A673 (cell line): ENCODE results near the gene ELF3.

Experiments used
- CTCF ChIP-seq: fragments of 300-800, 200-600 bp; sonication (generic); conservative IDR thresholded peaks from 2 replicates; pipeline ENCODE4 v1.5.1; 2017; ENCODE audit warnings: low read depth, mild to moderate bottlenecking, antibody characterized with exemption, low read length, moderate library complexity, mixed read lengths
- EZH2 ChIP-seq: fragments of 200-600 bp; sonication (generic); IDR thresholded peaks from 2 replicates; pipeline ENCODE4 v1.6.1; 2017; ENCODE audit warnings: borderline replicate concordance, low read depth, mild to moderate bottlenecking, mixed read lengths, antibody characterized with exemption, low read length; ENCODE audit not compliant: poor library complexity, severe bottlenecking

- TF ChIP-seq CTCF (no peak), EZH2 (no peak)
Observed at GRCh38 chr1:202063093-202063492, 52.7 kb downstream of the ELF3 start.
